MM.1S (cell line): ENCODE measurements around the gene NUP35.

Experiments
- CTCF ChIP-seq: fragments of 300-600 bp; sonication (generic); IDR thresholded peaks from 2 replicates; pipeline ENCODE4 v1.5.1; 2016; ENCODE audit warnings: antibody characterized with exemption, low read length, mixed read lengths
- EZH2phosphoT487 ChIP-seq: fragments of 300-600 bp; sonication (generic); IDR thresholded peaks from 2 replicates; pipeline ENCODE4 v1.6.1; 2018; ENCODE audit warnings: antibody characterized with exemption, low read length

- TF ChIP-seq CTCF (no peak), EZH2phosphoT487 (no peak)
Measured at GRCh38 chr2:183124222-183124956, at the start of gene NUP35.
